ENCODE measurements around the gene PIK3AP1.

DNA sequence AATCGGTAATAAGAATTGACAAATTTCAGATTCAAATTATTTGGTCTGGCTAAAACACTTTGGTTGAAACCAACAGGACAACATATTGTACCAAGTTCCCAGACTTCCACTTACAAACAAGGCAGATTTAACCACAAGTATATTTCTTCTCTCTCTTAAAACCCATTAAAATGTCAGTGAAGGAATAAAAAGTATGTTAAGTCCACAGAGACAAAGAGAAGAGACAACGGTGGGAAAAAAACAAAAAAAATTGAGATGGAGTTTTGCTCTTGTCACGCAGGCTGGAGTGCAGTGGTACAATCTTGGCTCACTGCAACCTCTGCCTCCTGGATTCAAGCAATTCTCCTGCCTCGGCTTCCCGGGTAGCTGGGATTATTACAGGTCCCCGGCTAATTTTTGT, 149.8 kb downstream of the PIK3AP1 start:
- TF ChIP-seq CTCF (IDR thresholded peaks at IDR 0.05), result no peak
- no peak for TF ChIP-seq POLR2A (IDR thresholded peaks at IDR 0.05)
